Measurements from ENCODE around the gene DYNLRB2.

Gene DYNLRB2

DNA sequence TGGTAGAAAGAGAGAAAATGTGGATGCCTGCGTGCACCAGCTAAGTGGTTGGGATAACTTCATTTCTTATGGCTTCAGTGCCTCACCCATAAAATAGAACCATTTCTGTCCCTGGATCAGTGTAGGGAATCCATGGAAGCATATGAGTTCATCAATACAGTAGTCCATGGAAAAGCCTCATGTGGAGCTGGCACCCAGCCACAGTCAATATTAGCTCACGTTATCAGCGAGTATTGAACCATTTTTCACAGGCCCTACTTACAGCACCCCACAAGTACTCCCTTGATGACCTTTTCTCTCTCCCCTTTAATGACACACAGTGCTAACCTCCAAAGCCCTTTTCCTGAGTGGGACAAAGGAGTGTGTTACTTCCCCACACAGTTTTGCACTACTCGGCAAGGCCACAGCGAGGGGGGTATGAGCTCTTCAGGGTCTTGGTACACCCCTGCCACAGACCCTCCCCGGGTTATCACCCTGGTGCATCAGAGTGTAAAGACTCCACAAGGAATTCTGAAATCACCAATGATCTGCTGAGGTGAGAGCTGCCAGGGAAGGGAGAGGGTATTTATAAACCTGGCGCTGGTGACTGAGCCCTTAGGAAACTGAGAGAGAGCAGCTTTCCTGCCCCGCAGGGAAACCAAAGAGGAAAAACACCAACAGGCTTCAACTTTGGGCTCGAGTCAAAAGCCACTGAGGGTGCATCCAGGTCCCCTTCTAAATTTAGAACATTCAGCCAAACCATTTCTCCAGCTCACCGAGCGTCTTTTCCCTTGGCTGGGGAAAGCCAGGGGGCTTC, 36.9 kb downstream of the DYNLRB2 start:
- DNase-seq (ENCODE audit: low read depth in 1 of 2, low spot score in 1 of 2) = no peak
- no peak overlapping the region for H3K27ac ChIP-seq (replicated peaks)
- H3K27me3 ChIP-seq (ENCODE audit: insufficient read depth, poor library complexity, severe bottlenecking) = no peaks in the 10 kb centered on the region
- no peak for TF ChIP-seq POLR2AphosphoS5 (IDR thresholded peaks at IDR 0.05; ENCODE audit: low read depth)
- no peak for TF ChIP-seq GABPA (IDR thresholded peaks at IDR 0.05; ENCODE audit: low read depth)
- TF ChIP-seq SPI1 (IDR thresholded peaks at IDR 0.05; ENCODE audit: borderline replicate concordance, low read depth) = no peak
- no peak for TF ChIP-seq CTCF (IDR thresholded peaks at IDR 0.05; ENCODE audit: insufficient read depth, low read length)
- TF ChIP-seq, protein P1, sequence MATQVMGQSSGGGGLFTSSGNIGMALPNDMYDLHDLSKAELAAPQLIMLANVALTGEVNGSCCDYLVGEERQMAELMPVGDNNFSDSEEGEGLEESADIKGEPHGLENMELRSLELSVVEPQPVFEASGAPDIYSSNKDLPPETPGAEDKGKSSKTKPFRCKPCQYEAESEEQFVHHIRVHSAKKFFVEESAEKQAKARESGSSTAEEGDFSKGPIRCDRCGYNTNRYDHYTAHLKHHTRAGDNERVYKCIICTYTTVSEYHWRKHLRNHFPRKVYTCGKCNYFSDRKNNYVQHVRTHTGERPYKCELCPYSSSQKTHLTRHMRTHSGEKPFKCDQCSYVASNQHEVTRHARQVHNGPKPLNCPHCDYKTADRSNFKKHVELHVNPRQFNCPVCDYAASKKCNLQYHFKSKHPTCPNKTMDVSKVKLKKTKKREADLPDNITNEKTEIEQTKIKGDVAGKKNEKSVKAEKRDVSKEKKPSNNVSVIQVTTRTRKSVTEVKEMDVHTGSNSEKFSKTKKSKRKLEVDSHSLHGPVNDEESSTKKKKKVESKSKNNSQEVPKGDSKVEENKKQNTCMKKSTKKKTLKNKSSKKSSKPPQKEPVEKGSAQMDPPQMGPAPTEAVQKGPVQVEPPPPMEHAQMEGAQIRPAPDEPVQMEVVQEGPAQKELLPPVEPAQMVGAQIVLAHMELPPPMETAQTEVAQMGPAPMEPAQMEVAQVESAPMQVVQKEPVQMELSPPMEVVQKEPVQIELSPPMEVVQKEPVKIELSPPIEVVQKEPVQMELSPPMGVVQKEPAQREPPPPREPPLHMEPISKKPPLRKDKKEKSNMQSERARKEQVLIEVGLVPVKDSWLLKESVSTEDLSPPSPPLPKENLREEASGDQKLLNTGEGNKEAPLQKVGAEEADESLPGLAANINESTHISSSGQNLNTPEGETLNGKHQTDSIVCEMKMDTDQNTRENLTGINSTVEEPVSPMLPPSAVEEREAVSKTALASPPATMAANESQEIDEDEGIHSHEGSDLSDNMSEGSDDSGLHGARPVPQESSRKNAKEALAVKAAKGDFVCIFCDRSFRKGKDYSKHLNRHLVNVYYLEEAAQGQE (IDR thresholded peaks at IDR 0.05; ENCODE audit: insufficient replicate concordance, low read depth) = no peak
- H3K4me3 ChIP-seq (replicated peaks; ENCODE audit: insufficient read depth, low read length) = no peak overlapping the region

DNA sequence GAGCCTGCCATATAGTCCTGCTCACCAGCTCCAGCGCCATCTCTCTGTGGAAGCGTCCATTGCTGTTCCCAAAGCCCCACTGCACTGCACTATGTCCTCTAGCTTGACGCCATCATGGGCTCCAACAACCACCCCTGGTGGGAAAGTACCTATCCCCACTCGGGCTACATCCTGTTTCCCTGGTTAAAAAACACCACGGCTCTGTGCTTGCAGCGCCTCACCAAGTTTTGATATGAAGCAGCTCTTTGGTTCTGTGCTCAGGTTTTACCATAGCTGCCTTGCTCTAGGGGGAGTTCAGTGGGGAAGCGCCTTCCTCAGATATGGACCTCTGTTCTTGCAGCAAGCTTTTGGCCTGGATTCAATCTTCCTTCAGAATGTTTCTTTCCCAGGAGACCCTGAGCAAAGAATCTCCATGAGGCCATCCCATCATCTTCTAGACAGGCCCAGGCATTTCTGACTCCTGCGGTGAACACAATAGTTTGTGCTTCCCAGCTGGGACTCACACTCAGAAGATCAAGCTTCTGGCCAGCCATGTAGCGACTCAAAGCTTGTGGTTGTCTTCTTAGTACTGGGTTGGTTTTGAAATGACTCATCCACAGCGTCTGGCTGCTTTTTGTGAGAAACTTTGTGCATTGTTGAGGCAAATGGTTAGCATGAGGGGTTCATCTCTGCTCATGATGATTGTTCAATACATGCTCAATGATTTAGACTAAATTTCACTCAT, 39.5 kb downstream of the DYNLRB2 start:
- Histone ChIP-seq H3K4me3 (replicated peaks; ENCODE audit: insufficient read depth, low read length) (no peak overlapping the region), H3K27me3 (ENCODE audit: insufficient read depth, poor library complexity, severe bottlenecking) (no peaks in the 10 kb centered on the region), H3K27ac (replicated peaks) (no peak overlapping the region)
- no peak for TF ChIP-seq POLR2AphosphoS5 (IDR thresholded peaks at IDR 0.05; ENCODE audit: low read depth)
- no peak for TF ChIP-seq CTCF (IDR thresholded peaks at IDR 0.05; ENCODE audit: insufficient read depth, low read length)
- no peak for TF ChIP-seq GABPA (IDR thresholded peaks at IDR 0.05; ENCODE audit: low read depth)
- TF ChIP-seq, protein P1 (IDR thresholded peaks at IDR 0.05; ENCODE audit: insufficient replicate concordance, low read depth) = no peak
- no peak for TF ChIP-seq SPI1 (IDR thresholded peaks at IDR 0.05; ENCODE audit: borderline replicate concordance, low read depth)
- DNase-seq (ENCODE audit: low read depth in 1 of 2, low spot score in 1 of 2) = no peak

DNA sequence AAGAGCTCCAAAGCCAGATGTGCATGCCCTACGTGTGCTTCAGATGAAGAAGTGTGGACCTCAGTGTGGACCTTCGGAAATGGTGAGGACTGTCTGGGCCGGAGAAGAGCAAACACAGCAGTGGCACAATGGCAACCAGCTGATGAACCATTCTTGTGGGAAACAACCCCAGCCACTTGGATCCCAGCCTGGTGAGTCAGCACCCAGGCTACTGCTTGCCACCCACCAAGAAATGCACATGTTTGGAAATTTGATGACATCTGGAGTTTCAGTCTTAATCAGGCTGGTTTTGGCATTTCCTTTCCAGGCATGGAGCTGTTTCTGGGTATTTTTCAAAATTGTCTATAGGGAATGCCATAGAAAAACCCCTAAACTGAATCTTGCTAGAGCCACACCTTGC, 42.7 kb downstream of the DYNLRB2 start:
- Histone ChIP-seq H3K27ac (replicated peaks) (no peak overlapping the region), H3K27me3 (ENCODE audit: insufficient read depth, poor library complexity, severe bottlenecking) (no peaks in the 10 kb centered on the region), H3K4me3 (replicated peaks; ENCODE audit: insufficient read depth, low read length) (no peak overlapping the region)
- TF ChIP-seq, protein P1 (IDR thresholded peaks at IDR 0.05; ENCODE audit: insufficient replicate concordance, low read depth) = no peak
- TF ChIP-seq CTCF (IDR thresholded peaks at IDR 0.05; ENCODE audit: insufficient read depth, low read length) (no peak), SPI1 (IDR thresholded peaks at IDR 0.05; ENCODE audit: borderline replicate concordance, low read depth) (no peak), POLR2AphosphoS5 (IDR thresholded peaks at IDR 0.05; ENCODE audit: low read depth) (no peak), GABPA (IDR thresholded peaks at IDR 0.05; ENCODE audit: low read depth) (no peak)
- DNase-seq (ENCODE audit: low read depth in 1 of 2, low spot score in 1 of 2) = no peak

Data from HL-60 (cell line).